A549 (cell line): ENCODE measurements around the gene PGGT1B. TPM values are rescaled to one million over a fixed set of nuclear protein-coding genes. Genes with fewer than 3 reads are reported as not detected.

ENCODE experiments used
- ATAC-seq, 2 experiments: fragments of 200-7000 bp in 1 of 2; fragments of >200 bp in 1 of 2; cut with Nextera tagmentation in 1 of 2; cut with Tn5 transposase in 1 of 2; 3 replicates each; pipeline versions ENCODE4 v1.8.0 to v1.9.1; 2018 to 2020; ENCODE audit warnings: mild to moderate bottlenecking in 1 of 2, moderate library complexity in 1 of 2
- CTCF ChIA-PET: fragments of 300-600 bp; sonication (Branson Sonifier 250); formaldehyde crosslinking; extraction: SDS; loops from one replicate; lab custom pipeline; 2021; ENCODE audit warnings: antibody characterized with exemption, inconsistent platforms; lab: Yijun Ruan, JAX
- POLR2A ChIA-PET: fragments of 350-600 bp; formaldehyde crosslinking; extraction: SDS; loops from one replicate; lab custom pipeline; 2021; ENCODE audit warnings: antibody characterized with exemption, inconsistent platforms; lab: Yijun Ruan, JAX
- DNase-seq, 2 experiments: peaks; one replicate each; pipeline versions ENCODE4 v3.0.0 to v3.0.0-alpha.2; 2011 to 2016; ENCODE audit warnings: low read depth in 1 of 2, low spot score in 1 of 2
- FAIRE-seq: peaks from 2 replicates; lab custom pipeline; 2011; peaks lifted over from hg19 to GRCh38; lab: Jason Lieb, UNC
- H3K27ac ChIP-seq, 2 experiments: fragments of >200 bp; sonication (Bioruptor Twin); formaldehyde crosslinking; 3 replicates each; pipeline ENCODE4 v1.5.1; 2016 to 2017
- H3K4me1 ChIP-seq: fragments of >200 bp; sonication (Bioruptor Twin); formaldehyde crosslinking; 3 replicates; pipeline ENCODE4 v1.6.1; 2016
- H3K4me2 ChIP-seq: fragments of >200 bp; sonication (Bioruptor Twin); formaldehyde crosslinking; 3 replicates; pipeline ENCODE4 v1.6.1; 2016
- H3K4me3 ChIP-seq: fragments of >200 bp; sonication (Bioruptor Twin); formaldehyde crosslinking; 3 replicates; pipeline ENCODE4 v1.5.1; 2016
- H3K9me3 ChIP-seq: fragments of >200 bp; sonication (Bioruptor Twin); formaldehyde crosslinking; 3 replicates; pipeline ENCODE4 v1.6.1; 2016
- ATOH8 ChIP-seq: fragments of 250-450 bp; sonication (Bioruptor Pico); IDR thresholded peaks from 2 replicates; pipeline ENCODE4 v1.5.0; 2020; ENCODE audit warnings: low read depth, mild to moderate bottlenecking, moderate library complexity
- CHD2 ChIP-seq: fragments of 150-350 bp; IDR thresholded peaks from 2 replicates; pipeline ENCODE4 v1.6.1; 2014; ENCODE audit warnings: low read length; ENCODE audit not compliant: partially characterized antibody
- CTCF ChIP-seq: fragments of >200 bp; sonication (Bioruptor Twin); formaldehyde crosslinking; IDR thresholded peaks from 3 replicates; pipeline ENCODE4 v1.5.1; 2016
- ELK1 ChIP-seq: fragments of 150-350 bp; IDR thresholded peaks from 2 replicates; pipeline ENCODE4 v1.6.1; 2014; ENCODE audit warnings: low read depth, mild to moderate bottlenecking, low read length
- FOSB ChIP-seq: fragments of 250-450 bp; sonication (Bioruptor Pico); IDR thresholded peaks from 2 replicates; pipeline ENCODE4 v1.5.0; 2020; ENCODE audit warnings: mild to moderate bottlenecking, moderate library complexity
- HES2 ChIP-seq: fragments of >200 bp; sonication (Bioruptor Twin); formaldehyde crosslinking; IDR thresholded peaks from 2 replicates; pipeline ENCODE4 v1.6.1; 2016
- HEYL ChIP-seq: fragments of 250-450 bp; sonication (Bioruptor Pico); IDR thresholded peaks from 2 replicates; pipeline ENCODE4 v1.8.0; 2021; ENCODE audit warnings: mild to moderate bottlenecking, moderate library complexity
- HOXB13 ChIP-seq: fragments of 250-450 bp; sonication (Bioruptor Pico); IDR thresholded peaks from 2 replicates; pipeline ENCODE4 v1.5.0; 2020; ENCODE audit warnings: low read depth, mild to moderate bottlenecking, moderate library complexity
- HOXB5 ChIP-seq: fragments of 250-450 bp; sonication (Bioruptor Pico); IDR thresholded peaks from 2 replicates; pipeline ENCODE4 v1.5.0; 2020; ENCODE audit warnings: mild to moderate bottlenecking, moderate library complexity
- JUN ChIP-seq, 2 experiments: fragments of >200 bp; sonication (Bioruptor Twin); formaldehyde crosslinking; IDR thresholded peaks; 2 replicates in 1 of 2; 3 replicates in 1 of 2; pipeline ENCODE4 v1.6.1; 2016 to 2017
- MAZ ChIP-seq: fragments of 150-350 bp; IDR thresholded peaks from 2 replicates; pipeline ENCODE4 v1.6.1; 2014; ENCODE audit warnings: antibody characterized with exemption, low read depth, low read length, borderline replicate concordance
- MYC ChIP-seq: IDR thresholded peaks from 2 replicates; pipeline ENCODE4 v1.6.1; 2012; ENCODE audit warnings: mild to moderate bottlenecking, inconsistent platforms, low read length, improper control_type of control experiment, borderline replicate concordance
- PBX3 ChIP-seq: IDR thresholded peaks from 2 replicates; pipeline ENCODE4 v1.6.1; 2012
- PHF8 ChIP-seq: fragments of 200-600 bp; sonication (generic); IDR thresholded peaks from 2 replicates; pipeline ENCODE4 v1.6.1; 2016; ENCODE audit warnings: low read depth, mild to moderate bottlenecking, antibody characterized with exemption, moderate library complexity, borderline replicate concordance
- POLR2A ChIP-seq: IDR thresholded peaks from 2 replicates; pipeline ENCODE4 v1.6.1; 2012; ENCODE audit warnings: mild to moderate bottlenecking, low read length
- REST ChIP-seq: fragments of 200-600 bp; sonication (generic); IDR thresholded peaks from 2 replicates; pipeline ENCODE4 v1.6.1; 2016; ENCODE audit warnings: antibody characterized with exemption, mild to moderate bottlenecking, moderate library complexity
- TP53 ChIP-seq: fragments of 250-450 bp; sonication (Bioruptor Pico); IDR thresholded peaks from 2 replicates; pipeline ENCODE4 v1.5.0; 2021; ENCODE audit warnings: mild to moderate bottlenecking, moderate library complexity
- ZC3H11A ChIP-seq: fragments of 450-650 bp; IDR thresholded peaks from 2 replicates; pipeline ENCODE4 v1.6.1; 2014; ENCODE audit warnings: antibody characterized with exemption, mild to moderate bottlenecking
- ZNF302 ChIP-seq: fragments of 250-450 bp; sonication (Bioruptor Pico); IDR thresholded peaks from 2 replicates; pipeline ENCODE4 v1.9.0; 2021; ENCODE audit warnings: inconsistent platforms, mild to moderate bottlenecking, moderate library complexity
- ZSCAN20 ChIP-seq: fragments of 250-450 bp; sonication (Bioruptor Pico); IDR thresholded peaks from 2 replicates; pipeline ENCODE4 v1.8.0; 2022; ENCODE audit warnings: mild to moderate bottlenecking, moderate library complexity
- WGBS: methylation state at CpG from one replicate; pipeline ENCODE4 v1.1.6; 2017; ENCODE audit errors: missing lambda C conversion rate; 5-methylcytosine and 5-hydroxymethylcytosine counted together
- polyA plus RNA-seq, 4 experiments: library from polyadenylated mRNA; depleted of rRNA in 3 of 4; stranded (reverse); fragments of >200 nt; fragmentation: RNase III in 1 of 4; extraction: RNeasy Plus Mini Kit Qiagen cat#74134 plus additional on column Dnase treatment in 1 of 4; gene quantifications; 2 replicates in 3 of 4; 3 replicates in 1 of 4; pipeline ENCODE4 v1.2.3, GENCODE V29; 2011 to 2017

PGGT1B gene
- polyA plus RNA-seq, 2 of the 4 experiments (the other 2 are of a cell fraction): 6.7 to 15.9 TPM

GRCh38 chr5:115289104-115289503 lies 26.4 kb upstream of the PGGT1B start (continued):
- no peak for TF ChIP-seq ELK1
- TF ChIP-seq PBX3: no peak
- no peak for TF ChIP-seq PHF8

GRCh38 chr5:115284021-115284420 lies 21.3 kb upstream of the PGGT1B start:
- FAIRE-seq: no peak
- CTCF ChIA-PET: interaction anchor here (1.3 kb wide), 1 partner anchor 12 kb away, joined by 3 read pairs; the partner anchor contains the start of gene CCDC112

More at GRCh38 chr5:115284021-115284420, 21.3 kb upstream of the PGGT1B start:
- no peak for TF ChIP-seq JUN (IDR thresholded peaks at IDR 0.05)
- TF ChIP-seq CHD2: no peak
- no peak for TF ChIP-seq ZC3H11A
- TF ChIP-seq POLR2A: no peak
- TF ChIP-seq FOSB (CRISPR knock-in tag): no peak
- TF ChIP-seq MYC: no peak
- TF ChIP-seq MAZ: no peak
- TF ChIP-seq ZNF302: no peak
- no peak for TF ChIP-seq TP53 (CRISPR knock-in tag)
- TF ChIP-seq CTCF: no peak
- TF ChIP-seq REST: no peak
- TF ChIP-seq ATOH8 (CRISPR knock-in tag): no peak
- no peak for TF ChIP-seq PHF8
- no peak for TF ChIP-seq ZSCAN20 (CRISPR knock-in tag)
- TF ChIP-seq HOXB5 (CRISPR knock-in tag): no peak
- no peak for TF ChIP-seq HES2
- no peak for TF ChIP-seq HOXB13
- no peak for TF ChIP-seq HEYL (CRISPR knock-in tag)
- 85% methylated on average over 1 of the region's 1 CpG for WGBS
- no peak for ATAC-seq
- Histone ChIP-seq H3K27ac (no peak overlapping the region), H3K4me3 (no peak overlapping the region), H3K4me1 (no peaks in the 10 kb centered on the region), H3K9me3 (no peaks in the 10 kb centered on the region), H3K4me2 (no peak overlapping the region)
- no peak for DNase-seq
- POLR2A ChIA-PET: no interaction called here
